CD4-positive, CD25-positive, alpha-beta regulatory T cell (primary cell): ENCODE results near the gene DDX19B. TPM values are rescaled to one million over a fixed set of nuclear protein-coding genes. Genes with fewer than 3 reads are reported as not detected.
"Not testable (repeated sequence)": the region's sequence is repeated elsewhere in the genome, so short reads cannot be mapped to it uniquely, and the experiment has no call there.

Source experiments
- ATAC-seq, 2 donors: fragments of 150-1000 bp; cut with Tn5 transposase; one replicate each; pipeline ENCODE4 v1.10.0; 2021; ENCODE audit warnings: low read depth in 2 of 2, moderate number of reproducible peaks in 2 of 2, moderate library complexity in 1 of 2
- DNase-seq, 3 donors: peaks; one replicate each; pipeline versions ENCODE4 v3.0.0 to v3.0.0-alpha.2; 2012 to 2022; ENCODE audit warnings: mixed read lengths in 1 of 3
- H3K27ac ChIP-seq: one replicate; pipeline ENCODE4 v1.7.0; 2013; ENCODE audit warnings: mild to moderate bottlenecking, low read length; ENCODE audit not compliant: insufficient read depth, poor library complexity, severe bottlenecking
- H3K27me3 ChIP-seq: one replicate; pipeline ENCODE4 v1.7.0; 2013; ENCODE audit warnings: low read length; ENCODE audit not compliant: control insufficient read depth, insufficient read depth
- H3K36me3 ChIP-seq: one replicate; pipeline ENCODE4 v1.7.0; 2013; ENCODE audit warnings: mild to moderate bottlenecking, low read length, moderate library complexity; ENCODE audit not compliant: control insufficient read depth, insufficient read depth
- H3K4me1 ChIP-seq: 2 replicates; pipeline ENCODE4 v1.7.0; 2013; ENCODE audit warnings: mild to moderate bottlenecking, low read length; ENCODE audit not compliant: insufficient read depth, control insufficient read depth, poor library complexity, severe bottlenecking
- H3K4me3 ChIP-seq: one replicate; pipeline ENCODE4 v1.7.0; 2013; ENCODE audit warnings: low read depth, mild to moderate bottlenecking, low read length, moderate library complexity
- H3K9me3 ChIP-seq, 2 experiments: 1 replicate in 1 of 2; 2 replicates in 1 of 2; pipeline ENCODE4 v1.7.0; 2013; ENCODE audit warnings: low read length in 2 of 2, mild to moderate bottlenecking in 1 of 2, moderate library complexity in 1 of 2; ENCODE audit not compliant: control insufficient read depth in 2 of 2
- H3K27ac Mint-ChIP-seq, 3 donors: one replicate each; pipeline ENCODE4 v1.8.0; 2020 to 2022; ENCODE audit warnings: mild to moderate bottlenecking in 3 of 3, mixed read lengths in 3 of 3, moderate library complexity in 2 of 3
- H3K27me3 Mint-ChIP-seq: one replicate; pipeline ENCODE4 v1.8.0; 2022; ENCODE audit warnings: mild to moderate bottlenecking, mixed read lengths
- H3K36me3 Mint-ChIP-seq: one replicate; pipeline ENCODE4 v1.8.0; 2020; ENCODE audit warnings: mixed read lengths
- H3K4me1 Mint-ChIP-seq, 4 donors: one replicate each; pipeline ENCODE4 v1.8.0; 2020 to 2022; ENCODE audit warnings: mixed read lengths in 4 of 4, mild to moderate bottlenecking in 1 of 4
- H3K4me3 Mint-ChIP-seq, 4 donors: one replicate each; pipeline ENCODE4 v1.8.0; 2020 to 2022; ENCODE audit warnings: mild to moderate bottlenecking in 4 of 4, mixed read lengths in 4 of 4, moderate library complexity in 3 of 4
- H3K9me3 Mint-ChIP-seq, 7 donors: one replicate each; pipeline ENCODE4 v1.8.0; 2020 to 2022; ENCODE audit warnings: mixed read lengths in 7 of 7, mild to moderate bottlenecking in 3 of 7, moderate library complexity in 2 of 7
- polyA plus RNA-seq, 4 donors: library from polyadenylated mRNA; unstranded; fragments of 300-500 nt; fragmentation: Illumina TruSeq; gene quantifications; one replicate each; pipeline ENCODE4 v1.2.3, GENCODE V29; 2021
- total RNA-seq: library from RNA; stranded (reverse); gene quantifications from one replicate; pipeline ENCODE4 v1.2.3, GENCODE V29; 2022

Gene DDX19B
- total and polyA plus RNA-seq, 5 donors from 2014 or later, result 47.0 to 62.5 (median 54.0) TPM

- H3K4me1 ChIP-seq, H3K4me3 ChIP-seq, H3K27me3 ChIP-seq, H3K9me3 ChIP-seq, H3K4me1 Mint-ChIP-seq, H3K27ac ChIP-seq, H3K9me3 Mint-ChIP-seq, H3K27me3 Mint-ChIP-seq: not testable (repeated sequence)
- Mint-ChIP-seq H3K36me3 (peaks cover 24% of the 10 kb centered on the region), H3K4me3 (peak overlapping the region in 1 of 4 donors; percentile 12), H3K27ac (peak overlapping the region; percentile 67 to 88 (median 86))
- peaks cover 47% of the 10 kb centered on the region for H3K36me3 ChIP-seq
- peak; percentile 61 to 63 for ATAC-seq
- peak; percentile 11 to 59 (median 50) for DNase-seq
Measured at GRCh38 chr16:70370145-70370544, 71.2 kb downstream of the DDX19B start.

GRCh38 chr16:70370924-70371323 lies 71.9 kb downstream of the DDX19B start:
- Histone ChIP-seq H3K4me3 (no peak overlapping the region), H3K4me1 (peaks cover 6% of the 10 kb centered on the region), H3K36me3 (peaks cover 39% of the 10 kb centered on the region), H3K9me3 (no peaks in the 10 kb centered on the region), H3K27ac (no peak overlapping the region), H3K27me3 (no peaks in the 10 kb centered on the region)
- H3K4me1 Mint-ChIP-seq, result peaks cover 0 to 8% (median 5%) of the 10 kb centered on the region in 4 donors
- no peak overlapping the region for H3K4me3 Mint-ChIP-seq
- DNase-seq, result no peak
- H3K27me3 Mint-ChIP-seq, result no peaks in the 10 kb centered on the region
- H3K36me3 Mint-ChIP-seq, result peaks cover 24% of the 10 kb centered on the region
- H3K9me3 Mint-ChIP-seq, result no peaks in the 10 kb centered on the region
- H3K27ac Mint-ChIP-seq, result peak overlapping the region in 1 of 3 donors; percentile 20
- no peak for ATAC-seq

DNA sequence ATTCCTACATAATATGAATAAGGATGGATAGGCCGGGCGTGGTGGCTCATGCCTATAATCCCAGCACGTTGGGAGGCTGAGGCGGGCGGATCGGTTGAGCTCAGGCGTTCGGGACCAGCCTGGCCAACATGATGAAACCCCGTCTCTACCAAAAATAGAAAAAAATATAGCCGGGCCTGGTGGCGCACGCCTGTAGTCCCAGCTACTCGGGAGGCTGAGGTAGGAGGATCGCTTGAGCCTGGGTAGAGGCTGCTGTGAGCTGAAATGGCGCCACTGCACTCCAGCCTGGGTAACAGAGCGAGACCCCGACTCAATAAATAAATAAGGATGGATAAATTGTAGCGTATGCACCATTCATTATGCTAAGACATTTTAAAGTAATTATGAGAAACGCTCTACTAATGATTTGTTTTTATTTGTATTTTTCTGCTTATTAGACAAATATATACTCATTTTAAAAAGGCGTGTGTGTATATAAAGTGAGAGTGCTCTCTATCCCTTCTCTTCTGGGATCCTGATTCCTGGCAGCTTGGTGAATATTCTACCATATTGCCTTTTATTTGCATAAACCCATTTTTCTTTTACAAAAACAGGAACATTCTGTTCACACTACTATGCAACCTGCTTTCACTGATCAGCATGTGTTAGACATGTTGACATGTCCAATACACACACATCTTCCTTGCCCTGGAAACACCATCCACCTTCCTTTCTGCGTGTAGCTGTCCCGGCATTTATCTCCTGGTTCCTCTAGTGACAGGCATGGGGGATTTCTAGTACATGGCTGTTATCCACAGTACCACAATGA lies 74.1 kb downstream of the DDX19B start:
- no peaks in the 10 kb centered on the region for H3K9me3 Mint-ChIP-seq

GRCh38 chr16:70374213-70374612 lies 75.2 kb downstream of the DDX19B start:
- no peak overlapping the region for H3K27ac Mint-ChIP-seq

More for the DNA sequence above, 74.1 kb downstream of the DDX19B start:
- Mint-ChIP-seq H3K4me3 (peak overlapping the region in 1 of 4 donors; percentile 15), H3K4me1 (peaks cover 0 to 18% (median 10%) of the 10 kb centered on the region in 4 donors), H3K27ac (no peak overlapping the region), H3K27me3 (no peaks in the 10 kb centered on the region), H3K36me3 (peaks cover 24% of the 10 kb centered on the region)
- Histone ChIP-seq H3K9me3 (no peaks in the 10 kb centered on the region), H3K4me3 (no peak overlapping the region), H3K27ac (no peak overlapping the region), H3K36me3 (peaks cover 32% of the 10 kb centered on the region), H3K4me1 (peaks cover 6% of the 10 kb centered on the region), H3K27me3 (no peaks in the 10 kb centered on the region)
- no peak for DNase-seq
- no peak for ATAC-seq

DNA sequence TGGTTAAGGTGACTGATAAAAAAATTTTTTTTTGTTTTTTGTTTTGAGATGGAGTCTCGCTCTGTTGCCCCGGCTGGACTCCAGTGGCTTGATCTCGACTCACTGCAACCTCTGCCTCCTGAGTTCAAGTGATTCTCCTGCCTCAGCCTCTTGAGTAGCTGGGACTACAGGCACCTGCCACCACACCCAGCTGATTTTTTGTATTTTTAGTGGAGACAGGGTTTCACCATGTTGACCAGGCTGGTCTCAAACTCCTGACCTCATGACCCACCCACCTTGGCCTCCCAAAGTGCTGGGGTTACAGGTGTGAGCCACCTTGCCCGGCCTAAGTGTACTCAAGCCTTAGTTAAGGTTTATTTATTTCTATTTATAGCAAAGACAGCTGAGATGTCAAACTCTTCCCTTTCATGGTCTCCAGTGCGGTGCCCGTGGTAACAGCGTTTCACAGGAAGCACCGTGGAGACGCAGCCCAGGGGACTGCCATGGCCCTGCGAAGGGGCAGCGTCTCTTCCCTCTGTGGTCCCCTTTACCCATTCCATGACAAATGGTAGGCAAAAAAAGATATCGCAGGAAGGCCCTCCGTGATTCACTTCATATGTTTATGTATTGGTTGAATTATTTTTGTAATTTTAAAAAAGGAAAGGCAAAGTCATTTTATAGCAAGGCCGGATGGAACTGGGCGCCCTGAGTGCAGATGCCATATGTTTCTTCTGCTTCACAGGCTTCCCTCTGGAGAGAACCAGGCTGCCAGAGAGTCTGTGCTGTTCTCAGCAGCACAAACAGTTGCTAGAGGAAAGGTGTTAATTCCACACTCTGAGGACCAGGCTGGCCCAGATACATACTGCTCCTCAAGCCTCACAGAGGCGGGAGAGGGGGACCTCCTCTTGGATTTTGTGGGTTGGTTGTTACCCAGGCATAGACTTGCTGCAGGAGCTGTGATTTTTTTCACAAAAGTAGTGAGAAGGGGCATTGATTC lies 76.9 kb downstream of the DDX19B start:
- Histone ChIP-seq H3K4me3 (no peak overlapping the region), H3K9me3 (no peaks in the 10 kb centered on the region), H3K36me3 (peaks cover 27% of the 10 kb centered on the region), H3K4me1 (peaks cover 20% of the 10 kb centered on the region), H3K27ac (no peak overlapping the region), H3K27me3 (no peaks in the 10 kb centered on the region)
- no peaks in the 10 kb centered on the region for H3K27me3 Mint-ChIP-seq
- H3K36me3 Mint-ChIP-seq, result peaks cover 18% of the 10 kb centered on the region
- ATAC-seq, result no peak
- no peak for DNase-seq
- H3K27ac Mint-ChIP-seq, result peak overlapping the region in 2 of 3 donors; percentile 51 to 60
- H3K4me3 Mint-ChIP-seq, result peak overlapping the region in 2 of 4 donors; percentile 51 to 72
- no peaks in the 10 kb centered on the region for H3K9me3 Mint-ChIP-seq
- H3K4me1 Mint-ChIP-seq, result peaks cover 0 to 24% (median 10%) of the 10 kb centered on the region in 4 donors

More at GRCh38 chr16:70374213-70374612, 75.2 kb downstream of the DDX19B start:
- Histone ChIP-seq H3K27ac (no peak overlapping the region), H3K4me1 (peaks cover 9% of the 10 kb centered on the region), H3K9me3 (no peaks in the 10 kb centered on the region), H3K27me3 (no peaks in the 10 kb centered on the region), H3K36me3 (peaks cover 32% of the 10 kb centered on the region), H3K4me3 (no peak overlapping the region)
- peaks cover 24% of the 10 kb centered on the region for H3K36me3 Mint-ChIP-seq
- DNase-seq (no peak), ATAC-seq (no peak)
- peaks cover 0 to 20% (median 12%) of the 10 kb centered on the region in 4 donors for H3K4me1 Mint-ChIP-seq
- no peaks in the 10 kb centered on the region for H3K9me3 Mint-ChIP-seq
- H3K27me3 Mint-ChIP-seq, result no peaks in the 10 kb centered on the region
- H3K4me3 Mint-ChIP-seq, result no peak overlapping the region

DNA sequence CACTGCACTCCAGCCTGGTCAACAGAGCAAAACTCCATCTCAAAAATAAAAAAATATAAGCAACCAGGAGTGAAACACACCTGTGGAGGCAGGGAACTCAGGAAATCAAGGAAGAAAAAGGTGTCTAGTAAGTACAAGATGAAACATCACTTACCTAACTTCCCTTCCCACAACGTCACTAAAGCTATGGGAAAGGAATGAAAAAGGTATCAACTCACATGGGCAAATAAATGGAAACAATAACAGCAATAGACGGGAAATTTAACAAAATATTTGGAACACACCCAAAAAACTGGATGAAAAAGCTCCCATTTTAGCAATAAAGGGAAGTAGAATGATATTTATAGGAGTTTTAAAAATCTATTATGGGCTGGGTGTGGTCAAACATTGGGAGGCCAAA lies 78.8 kb downstream of the DDX19B start:
- peak overlapping the region in 2 of 3 donors; percentile 63 to 87 for H3K27ac Mint-ChIP-seq

GRCh38 chr16:70378869-70379493 lies 80.0 kb downstream of the DDX19B start:
- no peak for ATAC-seq

More for the DNA sequence above, 78.8 kb downstream of the DDX19B start:
- Mint-ChIP-seq H3K27me3 (no peaks in the 10 kb centered on the region), H3K36me3 (peaks cover 16% of the 10 kb centered on the region), H3K4me3 (peak overlapping the region; percentile 15 to 65 (median 32)), H3K4me1 (peaks cover 0 to 26% (median 14%) of the 10 kb centered on the region in 4 donors), H3K9me3 (no peaks in the 10 kb centered on the region)
- no peaks in the 10 kb centered on the region for H3K27me3 ChIP-seq
- no peak overlapping the region for H3K4me3 ChIP-seq
- no peak overlapping the region for H3K27ac ChIP-seq
- H3K4me1 ChIP-seq, result peaks cover 27% of the 10 kb centered on the region
- peaks cover 17% of the 10 kb centered on the region for H3K36me3 ChIP-seq
- no peak for DNase-seq
- ATAC-seq, result no peak
- H3K9me3 ChIP-seq, result no peaks in the 10 kb centered on the region

More at GRCh38 chr16:70378869-70379493, 80.0 kb downstream of the DDX19B start:
- no peaks in the 10 kb centered on the region for H3K27me3 ChIP-seq
- peak overlapping the region; percentile 87 for H3K27ac ChIP-seq
- Mint-ChIP-seq H3K4me3 (peak overlapping the region; percentile 38 to 99 (median 92)), H3K36me3 (peaks cover 14% of the 10 kb centered on the region), H3K4me1 (peaks cover 0 to 29% (median 16%) of the 10 kb centered on the region in 4 donors), H3K9me3 (no peaks in the 10 kb centered on the region), H3K27ac (peak overlapping the region in 2 of 3 donors; percentile 42 to 54), H3K27me3 (no peaks in the 10 kb centered on the region)
- no peaks in the 10 kb centered on the region for H3K9me3 ChIP-seq
- H3K4me1 ChIP-seq, result peaks cover 27% of the 10 kb centered on the region
- peaks cover 8% of the 10 kb centered on the region for H3K36me3 ChIP-seq
- DNase-seq, result no peak
- peak overlapping the region; percentile 75 for H3K4me3 ChIP-seq
